Astrocyte (in vitro differentiated cells and primary cell): Measurements from ENCODE around the gene DTNBP1. TPM values are rescaled to one million over a fixed set of nuclear protein-coding genes. Genes with fewer than 3 reads are reported as not detected.
"Not testable (repeated sequence)": the region's sequence is repeated elsewhere in the genome, so short reads cannot be mapped to it uniquely, and the experiment has no call there.

Experiments
- DNase-seq: peaks from one replicate; pipeline ENCODE4 v3.0.0-alpha.2; 2010; ENCODE audit warnings: low read depth
- FAIRE-seq: peaks from 2 replicates; lab custom pipeline; 2011; peaks lifted over from hg19 to GRCh38; lab: Jason Lieb, UNC
- H2AFZ ChIP-seq: 2 replicates; pipeline ENCODE4 v1.6.0; 2012; ENCODE audit warnings: low read depth, low read length, inconsistent platforms
- H3K27ac ChIP-seq: 2 replicates; pipeline ENCODE4 v1.5.1; 2011; ENCODE audit warnings: low read depth, low read length, inconsistent platforms
- H3K27me3 ChIP-seq: 2 replicates; pipeline ENCODE4 v1.6.0; 2011; ENCODE audit warnings: low read length, inconsistent platforms; ENCODE audit not compliant: insufficient read depth
- H3K36me3 ChIP-seq: 2 replicates; pipeline ENCODE4 v1.5.1; 2011; ENCODE audit warnings: low read length, inconsistent platforms; ENCODE audit not compliant: insufficient read depth
- H3K4me1 ChIP-seq: 2 replicates; pipeline ENCODE4 v1.5.1; 2011; ENCODE audit warnings: low read length, inconsistent platforms; ENCODE audit not compliant: insufficient read depth
- H3K4me2 ChIP-seq: 2 replicates; pipeline ENCODE4 v1.6.0; 2012; ENCODE audit warnings: low read length, inconsistent platforms
- H3K4me3 ChIP-seq: 2 replicates; pipeline ENCODE4 v1.5.1; 2011; ENCODE audit warnings: low read depth, mild to moderate bottlenecking, low read length, inconsistent platforms; ENCODE audit not compliant: insufficient read depth
- H3K79me2 ChIP-seq: 2 replicates; pipeline ENCODE4 v1.6.0; 2012; ENCODE audit warnings: mild to moderate bottlenecking, low read length, inconsistent platforms; ENCODE audit not compliant: insufficient read depth
- H3K9ac ChIP-seq: 2 replicates; pipeline ENCODE4 v1.6.0; 2012; ENCODE audit warnings: mild to moderate bottlenecking, low read length, inconsistent platforms
- H3K9me3 ChIP-seq: 2 replicates; pipeline ENCODE4 v1.5.1; 2012; ENCODE audit warnings: low read depth, mild to moderate bottlenecking, low read length, inconsistent platforms; ENCODE audit not compliant: insufficient read depth
- H4K20me1 ChIP-seq: 2 replicates; pipeline ENCODE4 v1.6.0; 2012; ENCODE audit warnings: low read length, inconsistent platforms; ENCODE audit not compliant: insufficient read depth
- H3K27ac Mint-ChIP-seq: one replicate; pipeline ENCODE4 v1.8.0; 2021; ENCODE audit warnings: mild to moderate bottlenecking, mixed read lengths; ENCODE audit not compliant: unreplicated experiment
- H3K27me3 Mint-ChIP-seq: one replicate; pipeline ENCODE4 v1.8.0; 2021; ENCODE audit warnings: low read depth, mixed read lengths; ENCODE audit not compliant: unreplicated experiment
- H3K36me3 Mint-ChIP-seq: one replicate; pipeline ENCODE4 v1.8.0; 2021; ENCODE audit warnings: low read depth, mixed read lengths; ENCODE audit not compliant: unreplicated experiment
- H3K4me1 Mint-ChIP-seq: one replicate; pipeline ENCODE4 v1.8.0; 2021; ENCODE audit warnings: low read depth, mixed read lengths; ENCODE audit not compliant: unreplicated experiment
- H3K4me3 Mint-ChIP-seq: one replicate; pipeline ENCODE4 v1.8.0; 2021; ENCODE audit warnings: mild to moderate bottlenecking, moderate library complexity, mixed read lengths; ENCODE audit not compliant: unreplicated experiment
- H3K9me3 Mint-ChIP-seq: one replicate; pipeline ENCODE4 v1.8.0; 2021; ENCODE audit warnings: mild to moderate bottlenecking, mixed read lengths; ENCODE audit not compliant: unreplicated experiment
- CTCF ChIP-seq: IDR thresholded peaks from 2 replicates; pipeline ENCODE4 v1.5.1; 2011; ENCODE audit warnings: low read depth, mild to moderate bottlenecking, inconsistent platforms, low read length, moderate library complexity; ENCODE audit not compliant: insufficient read depth
- EZH2 ChIP-seq: IDR thresholded peaks from 2 replicates; pipeline ENCODE4 v1.6.1; 2012; ENCODE audit warnings: mild to moderate bottlenecking, low read length, inconsistent platforms; ENCODE audit not compliant: insufficient read depth
- total RNA-seq: library from RNA; stranded (reverse); gene quantifications from 2 replicates; pipeline ENCODE4 v1.2.1, GENCODE V29; 2021

DTNBP1 gene
- total RNA-seq, 1 donor from 2014 or later = 13.0 TPM

GRCh38 chr6:15547400-15547799, 115.4 kb downstream of the DTNBP1 start:
- Mint-ChIP-seq H3K4me1 (peaks cover 15% of the 10 kb centered on the region), H3K27ac (no peak overlapping the region), H3K27me3 (no peaks in the 10 kb centered on the region), H3K9me3 (peaks cover 4% of the 10 kb centered on the region), H3K4me3 (no peak overlapping the region), H3K36me3 (peaks cover 3% of the 10 kb centered on the region)
- Histone ChIP-seq H4K20me1 (peaks cover 5% of the 10 kb centered on the region), H3K36me3 (no peaks in the 10 kb centered on the region), H3K27me3 (no peaks in the 10 kb centered on the region), H3K9ac (no peak overlapping the region), H3K4me2 (no peak overlapping the region), H3K4me3 (no peak overlapping the region), H3K9me3 (no peaks in the 10 kb centered on the region), H3K79me2 (no peaks in the 10 kb centered on the region), H3K4me1 (no peaks in the 10 kb centered on the region), H3K27ac (no peak overlapping the region), H2AFZ (no peak overlapping the region)
- TF ChIP-seq CTCF (no peak), EZH2 (no peak)
- DNase-seq = no peak
- no peak for FAIRE-seq

- no peak overlapping the region for H3K4me3 ChIP-seq
- FAIRE-seq (no peak), DNase-seq (no peak)
- peaks cover 3% of the 10 kb centered on the region for H3K36me3 Mint-ChIP-seq
- H4K20me1 ChIP-seq = peaks cover 4% of the 10 kb centered on the region
- no peak overlapping the region for H3K27ac ChIP-seq
- H3K4me1 Mint-ChIP-seq = peaks cover 8% of the 10 kb centered on the region
- H3K27me3 ChIP-seq = no peaks in the 10 kb centered on the region
- no peaks in the 10 kb centered on the region for H3K9me3 ChIP-seq
- no peak for TF ChIP-seq EZH2
- TF ChIP-seq CTCF = no peak
- H3K9me3 Mint-ChIP-seq = peaks cover 4% of the 10 kb centered on the region
- H3K4me2 ChIP-seq = no peak overlapping the region
- no peak overlapping the region for H3K9ac ChIP-seq
- no peaks in the 10 kb centered on the region for H3K79me2 ChIP-seq
- H3K4me3 Mint-ChIP-seq = no peak overlapping the region
- no peaks in the 10 kb centered on the region for H3K36me3 ChIP-seq
- H2AFZ ChIP-seq = no peak overlapping the region
- no peaks in the 10 kb centered on the region for H3K4me1 ChIP-seq
- H3K27ac Mint-ChIP-seq = no peak overlapping the region
- no peaks in the 10 kb centered on the region for H3K27me3 Mint-ChIP-seq
Measured at GRCh38 chr6:15546591-15546990, 116.2 kb downstream of the DTNBP1 start.

- FAIRE-seq (no peak), DNase-seq (peak; percentile 42)
- H3K27me3 Mint-ChIP-seq = no peaks in the 10 kb centered on the region
- H3K9me3 Mint-ChIP-seq = peaks cover 4% of the 10 kb centered on the region
- Histone ChIP-seq H3K36me3 (no peaks in the 10 kb centered on the region), H3K4me3 (no peak overlapping the region), H2AFZ (no peak overlapping the region), H3K27ac (no peak overlapping the region), H3K27me3 (no peaks in the 10 kb centered on the region), H3K4me2 (no peak overlapping the region), H3K9ac (no peak overlapping the region), H3K9me3 (no peaks in the 10 kb centered on the region), H4K20me1 (no peaks in the 10 kb centered on the region), H3K79me2 (no peaks in the 10 kb centered on the region), H3K4me1 (no peaks in the 10 kb centered on the region)
- H3K36me3 Mint-ChIP-seq = peaks cover 3% of the 10 kb centered on the region
- no peak for TF ChIP-seq CTCF
- no peak for TF ChIP-seq EZH2
- H3K27ac Mint-ChIP-seq = no peak overlapping the region
- peaks cover 3% of the 10 kb centered on the region for H3K4me1 Mint-ChIP-seq
- no peak overlapping the region for H3K4me3 Mint-ChIP-seq
Measured at GRCh38 chr6:15544321-15544900, 118.4 kb downstream of the DTNBP1 start.

GRCh38 chr6:15543332-15543917, 119.4 kb downstream of the DTNBP1 start:
- not testable (repeated sequence) for H4K20me1 ChIP-seq, H3K36me3 Mint-ChIP-seq, H3K27ac ChIP-seq, H3K79me2 ChIP-seq, H3K27me3 Mint-ChIP-seq, H3K4me3 ChIP-seq, H2AFZ ChIP-seq, H3K4me2 ChIP-seq, FAIRE-seq, H3K4me3 Mint-ChIP-seq, H3K4me1 ChIP-seq, H3K9me3 ChIP-seq, H3K27me3 ChIP-seq, DNase-seq, H3K4me1 Mint-ChIP-seq, H3K9me3 Mint-ChIP-seq, H3K27ac Mint-ChIP-seq, H3K9ac ChIP-seq, H3K36me3 ChIP-seq
